Caco-2 (cell line): ENCODE measurements around the gene LONP2. TPM values are rescaled to one million over a fixed set of nuclear protein-coding genes. Genes with fewer than 3 reads are reported as not detected.

ENCODE experiments used
- BruUV-seq: library from RNA; stranded (reverse); fragments of 400-500 nt; replicated peaks from 2 replicates; lab custom pipeline; 2021; lab: Mats Ljungman, UMichigan
- CTCF ChIA-PET: fragments of 300-600 bp; sonication (Branson Sonifier 250); formaldehyde crosslinking; loops from one replicate; lab custom pipeline; 2022; ENCODE audit warnings: antibody characterized with exemption; lab: Charles Lee
- POLR2A ChIA-PET: fragments of 300-600 bp; sonication (Branson Sonifier 250); formaldehyde crosslinking; loops from one replicate; lab custom pipeline; 2022; ENCODE audit warnings: antibody characterized with exemption; lab: Charles Lee
- DNase-seq, 2 experiments: peaks; one replicate each; pipeline versions ENCODE4 v3.0.0 to v3.0.0-alpha.2; 2020 to 2022
- H3K27me3 ChIP-seq: replicated peaks from 2 replicates; pipeline ENCODE4 v1.6.0; 2011; ENCODE audit warnings: low read length; ENCODE audit not compliant: control insufficient read depth, insufficient read depth
- H3K36me3 ChIP-seq: 2 replicates; pipeline ENCODE4 v1.5.1; 2011; ENCODE audit warnings: low read length; ENCODE audit not compliant: control insufficient read depth, insufficient read depth
- H3K4me1 ChIP-seq: fragments of 250-450 bp; sonication (Bioruptor Pico); 2 replicates; pipeline ENCODE4 v1.5.1; 2020; ENCODE audit warnings: mild to moderate bottlenecking
- H3K4me3 ChIP-seq: 2 replicates; pipeline ENCODE4 v1.5.1; 2011; ENCODE audit warnings: low read depth, mild to moderate bottlenecking, control low read depth, low read length
- H3K9me3 ChIP-seq: fragments of 250-450 bp; sonication (Bioruptor Pico); 2 replicates; pipeline ENCODE4 v1.5.1; 2020; ENCODE audit warnings: mild to moderate bottlenecking, moderate library complexity
- H3K27ac Mint-ChIP-seq: one replicate; pipeline ENCODE4 v1.8.0; 2022; ENCODE audit warnings: mixed read lengths; ENCODE audit not compliant: unreplicated experiment
- H3K27me3 Mint-ChIP-seq: one replicate; pipeline ENCODE4 v1.8.0; 2022; ENCODE audit warnings: mixed read lengths; ENCODE audit not compliant: insufficient read depth, unreplicated experiment
- H3K36me3 Mint-ChIP-seq: one replicate; pipeline ENCODE4 v1.8.0; 2022; ENCODE audit warnings: mild to moderate bottlenecking, mixed read lengths; ENCODE audit not compliant: insufficient read depth, unreplicated experiment
- H3K4me1 Mint-ChIP-seq: one replicate; pipeline ENCODE4 v1.8.0; 2022; ENCODE audit warnings: low read depth, mixed read lengths; ENCODE audit not compliant: unreplicated experiment
- H3K4me3 Mint-ChIP-seq: one replicate; pipeline ENCODE4 v1.8.0; 2022; ENCODE audit warnings: mild to moderate bottlenecking, moderate library complexity, mixed read lengths; ENCODE audit not compliant: unreplicated experiment
- H3K9me3 Mint-ChIP-seq: one replicate; pipeline ENCODE4 v1.8.0; 2022; ENCODE audit warnings: mixed read lengths; ENCODE audit not compliant: unreplicated experiment
- CTCF ChIP-seq, 2 experiments: fragments of 200-600 bp in 1 of 2; IDR thresholded peaks; 1 replicate in 1 of 2; 2 replicates in 1 of 2; pipeline versions ENCODE4 v1.5.1 to v1.8.0; 2011 to 2022; ENCODE audit warnings: antibody characterized with exemption in 1 of 2, control low read depth in 1 of 2, inconsistent platforms in 1 of 2, low read depth in 1 of 2, low read length in 1 of 2, mild to moderate bottlenecking in 1 of 2, moderate library complexity in 1 of 2; ENCODE audit not compliant: insufficient read depth in 1 of 2, severe bottlenecking in 1 of 2, unreplicated experiment in 1 of 2
- intact Hi-C: fragments of 100-400 bp; cut with micrococcal nuclease; formaldehyde crosslinking; loops from one replicate; pipeline ENCODE4 v1.10.0; 2022; ENCODE audit not compliant: unreplicated experiment
- total RNA-seq: library from RNA; stranded (reverse); gene quantifications from 2 replicates; pipeline ENCODE4 v1.2.3, GENCODE V29; 2022

The LONP2 gene
- total RNA-seq, 1 experiment from 2014 or later = 32.1 TPM

GRCh38 chr16:48272837-48273421 lies 28.8 kb downstream of the LONP2 start:
- Mint-ChIP-seq H3K4me1 (peaks cover 4% of the 10 kb centered on the region), H3K27me3 (no peaks in the 10 kb centered on the region), H3K9me3 (no peaks in the 10 kb centered on the region), H3K27ac (no peak overlapping the region), H3K36me3 (peaks cover 10% of the 10 kb centered on the region), H3K4me3 (no peak overlapping the region)
- no peak for TF ChIP-seq CTCF (IDR thresholded peaks at IDR 0.05; ENCODE audit: insufficient read depth in 1 of 2, low read depth in 1 of 2, low read length in 1 of 2, severe bottlenecking in 1 of 2, unreplicated experiment in 1 of 2)
- CTCF ChIA-PET = no interaction called here
- no peaks in the 10 kb centered on the region for H3K27me3 ChIP-seq
- H3K36me3 ChIP-seq = no peaks in the 10 kb centered on the region; the same call in 1 of the 2 replicates
- POLR2A ChIA-PET = no interaction called here
- intact Hi-C loops = no loop called here
- H3K4me1 ChIP-seq = no peaks in the 10 kb centered on the region
- no peak overlapping the region for H3K4me3 ChIP-seq
- no TSS peak for BruUV-seq
- H3K9me3 ChIP-seq = no peaks in the 10 kb centered on the region
- DNase-seq = no peak

- Mint-ChIP-seq H3K9me3 (no peaks in the 10 kb centered on the region), H3K27ac (no peak overlapping the region), H3K4me3 (no peak overlapping the region), H3K27me3 (no peaks in the 10 kb centered on the region), H3K4me1 (peaks cover 11% of the 10 kb centered on the region), H3K36me3 (peaks cover 21% of the 10 kb centered on the region)
- DNase-seq = no peak
- intact Hi-C loops = no loop called here
- no peaks in the 10 kb centered on the region for H3K4me1 ChIP-seq
- H3K9me3 ChIP-seq = no peaks in the 10 kb centered on the region
- no peaks in the 10 kb centered on the region for H3K27me3 ChIP-seq
- ChIA-PET CTCF (no interaction called here), POLR2A (no interaction called here)
- peaks cover 1% of the 10 kb centered on the region for H3K36me3 ChIP-seq
- no peak for TF ChIP-seq CTCF (IDR thresholded peaks at IDR 0.05; ENCODE audit: insufficient read depth in 1 of 2, low read depth in 1 of 2, low read length in 1 of 2, severe bottlenecking in 1 of 2, unreplicated experiment in 1 of 2)
- no peak overlapping the region for H3K4me3 ChIP-seq
- BruUV-seq = no TSS peak
These were observed 30.4 kb downstream of the LONP2 start for GRCh38 chr16:48274476-48274875.

GRCh38 chr16:48276102-48276501 lies 32.0 kb downstream of the LONP2 start:
- intact Hi-C loops = no loop called here
- no peak overlapping the region for H3K27ac Mint-ChIP-seq
- peaks cover 11% of the 10 kb centered on the region for H3K4me1 Mint-ChIP-seq
- POLR2A ChIA-PET = no interaction called here
- Histone ChIP-seq H3K4me1 (no peaks in the 10 kb centered on the region), H3K9me3 (no peaks in the 10 kb centered on the region), H3K36me3 (peaks cover 1% of the 10 kb centered on the region), H3K4me3 (no peak overlapping the region), H3K27me3 (no peaks in the 10 kb centered on the region)
- peaks cover 21% of the 10 kb centered on the region for H3K36me3 Mint-ChIP-seq
- BruUV-seq = no TSS peak
- TF ChIP-seq CTCF (IDR thresholded peaks at IDR 0.05; ENCODE audit: insufficient read depth in 1 of 2, low read depth in 1 of 2, low read length in 1 of 2, severe bottlenecking in 1 of 2, unreplicated experiment in 1 of 2) = no peak
- no peak overlapping the region for H3K4me3 Mint-ChIP-seq
- no peaks in the 10 kb centered on the region for H3K27me3 Mint-ChIP-seq
- H3K9me3 Mint-ChIP-seq = no peaks in the 10 kb centered on the region
- CTCF ChIA-PET = no interaction called here
- DNase-seq = no peak
